ENCODE data around the gene DLG5.

- TF ChIP-seq POLR2A (IDR thresholded peaks at IDR 0.05; ENCODE audit: low read length): no peak
- TF ChIP-seq GATA1 (IDR thresholded peaks at IDR 0.05; ENCODE audit: low read depth, low read length): no peak
Observed at GRCh38 chr10:77915319-77916105, 11.0 kb downstream of the DLG5 start.

Measured in erythroblast (primary cell).